ENCODE results near the gene TMEM140.

Gene TMEM140

DNA sequence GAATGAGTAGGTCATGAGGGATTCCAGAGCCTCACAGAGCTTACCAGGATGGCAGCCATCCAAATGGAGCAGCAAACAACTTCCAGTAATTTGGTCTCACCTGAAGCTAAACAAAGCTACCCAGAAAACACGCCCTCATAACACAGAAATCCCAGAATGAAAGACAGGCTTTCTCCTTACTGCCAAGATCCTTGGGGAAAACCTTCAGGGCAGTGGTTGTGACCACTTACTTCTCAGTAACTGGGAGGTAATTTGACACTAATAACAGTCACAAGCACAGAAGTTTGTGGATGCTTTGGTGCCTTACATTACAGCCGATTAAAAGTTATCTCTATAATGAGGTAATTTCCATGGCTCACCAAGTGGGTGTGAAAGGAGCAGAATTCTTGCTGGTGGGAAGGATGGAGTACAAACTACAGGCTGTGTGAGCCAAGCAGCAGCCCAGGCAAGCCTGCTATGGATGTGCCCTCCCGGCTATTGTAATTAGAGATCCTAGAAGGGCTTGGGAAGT lies 53.0 kb downstream of the TMEM140 start:
- ATAC-seq = 0 out of 3 replicates have a peak, but pooled peaks have one; percentile 24
- TF ChIP-seq ZFP30 (CRISPR knock-in tag; IDR thresholded peaks at IDR 0.05) (no peak), ZNF8 (CRISPR knock-in tag; IDR thresholded peaks at IDR 0.05) (no peak), ZC3H10 (CRISPR knock-in tag; IDR thresholded peaks at IDR 0.05) (no peak), ZNF70 (CRISPR knock-in tag; IDR thresholded peaks at IDR 0.05) (no peak)
- TF ChIP-seq, protein P1, sequence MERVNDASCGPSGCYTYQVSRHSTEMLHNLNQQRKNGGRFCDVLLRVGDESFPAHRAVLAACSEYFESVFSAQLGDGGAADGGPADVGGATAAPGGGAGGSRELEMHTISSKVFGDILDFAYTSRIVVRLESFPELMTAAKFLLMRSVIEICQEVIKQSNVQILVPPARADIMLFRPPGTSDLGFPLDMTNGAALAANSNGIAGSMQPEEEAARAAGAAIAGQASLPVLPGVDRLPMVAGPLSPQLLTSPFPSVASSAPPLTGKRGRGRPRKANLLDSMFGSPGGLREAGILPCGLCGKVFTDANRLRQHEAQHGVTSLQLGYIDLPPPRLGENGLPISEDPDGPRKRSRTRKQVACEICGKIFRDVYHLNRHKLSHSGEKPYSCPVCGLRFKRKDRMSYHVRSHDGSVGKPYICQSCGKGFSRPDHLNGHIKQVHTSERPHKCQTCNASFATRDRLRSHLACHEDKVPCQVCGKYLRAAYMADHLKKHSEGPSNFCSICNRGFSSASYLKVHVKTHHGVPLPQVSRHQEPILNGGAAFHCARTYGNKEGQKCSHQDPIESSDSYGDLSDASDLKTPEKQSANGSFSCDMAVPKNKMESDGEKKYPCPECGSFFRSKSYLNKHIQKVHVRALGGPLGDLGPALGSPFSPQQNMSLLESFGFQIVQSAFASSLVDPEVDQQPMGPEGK (CRISPR knock-in tag; IDR thresholded peaks at IDR 0.05; ENCODE audit: borderline replicate concordance) = no peak

DNA sequence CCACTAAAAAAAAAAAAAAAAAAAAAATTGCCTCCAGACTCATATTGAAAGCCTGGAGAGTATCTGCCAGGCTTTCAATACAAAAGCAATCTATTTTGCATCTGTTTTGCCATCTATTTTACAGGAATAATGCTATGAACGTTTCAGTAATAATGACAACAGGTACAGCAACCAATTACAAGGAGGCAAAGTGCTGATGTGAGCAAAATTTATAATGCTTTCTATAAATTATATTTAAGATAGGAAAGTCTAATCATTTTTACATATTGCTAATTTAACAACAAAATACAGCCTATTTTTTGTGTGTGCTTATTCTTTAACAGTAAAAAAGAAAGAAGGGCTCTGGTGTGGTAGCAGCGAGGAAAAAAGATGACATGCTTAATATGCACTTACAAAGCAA lies 53.5 kb downstream of the TMEM140 start:
- TF ChIP-seq ISL1 (CRISPR knock-in tag; IDR thresholded peaks at IDR 0.05) = no peak
- TF ChIP-seq, protein P1 (CRISPR knock-in tag; IDR thresholded peaks at IDR 0.05; ENCODE audit: borderline replicate concordance) = no peak
- no peak for ATAC-seq

DNA sequence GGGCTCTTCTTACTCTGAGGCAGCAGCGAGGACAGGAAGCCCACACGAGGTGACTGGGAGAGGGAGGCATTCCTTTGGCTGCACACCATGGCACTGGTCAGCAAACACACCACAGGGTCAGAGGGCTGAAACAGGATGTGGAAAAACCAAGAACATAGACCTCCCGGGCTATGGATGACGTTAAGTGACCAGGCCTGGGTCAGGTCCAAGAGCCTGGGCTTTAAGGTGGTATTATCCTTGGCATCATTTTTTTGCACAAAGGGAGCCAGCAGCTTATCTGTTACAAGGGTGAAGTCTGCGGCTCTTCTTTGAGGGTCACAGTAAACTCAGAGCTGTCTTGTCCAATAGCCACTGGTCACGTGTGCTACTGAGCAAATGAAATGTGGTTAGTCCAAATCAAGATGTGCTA lies 56.5 kb downstream of the TMEM140 start:
- no peak for ATAC-seq

DNA sequence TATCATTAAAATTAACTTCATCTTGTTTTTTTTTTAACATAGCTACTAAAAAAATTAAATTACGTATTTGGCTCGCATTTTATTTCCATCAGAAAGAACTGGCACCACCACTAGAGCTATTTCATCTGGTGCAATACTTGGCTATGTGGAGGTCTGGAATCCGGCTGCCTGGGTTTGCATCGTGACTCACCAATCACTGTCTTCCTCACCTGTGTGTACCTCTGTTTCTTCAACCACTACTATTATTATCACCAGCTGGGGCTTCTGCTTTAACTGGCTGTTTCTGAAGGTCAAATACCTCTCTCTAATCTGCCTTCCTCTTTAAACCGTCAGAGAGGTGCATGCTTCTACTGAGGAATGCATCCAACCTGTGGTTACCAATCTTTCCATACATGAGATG lies 57.0 kb downstream of the TMEM140 start:
- ATAC-seq = no peak
- TF ChIP-seq, protein P1 (CRISPR knock-in tag; IDR thresholded peaks at IDR 0.05; ENCODE audit: borderline replicate concordance) = no peak

More for the DNA sequence above, 56.5 kb downstream of the TMEM140 start:
- TF ChIP-seq PPARA (CRISPR knock-in tag; IDR thresholded peaks at IDR 0.05; ENCODE audit: borderline replicate concordance) (no peak), ESRRG (CRISPR knock-in tag; IDR thresholded peaks at IDR 0.05) (no peak), BACH2 (CRISPR knock-in tag; IDR thresholded peaks at IDR 0.05; ENCODE audit: borderline replicate concordance) (no peak), ZNF70 (CRISPR knock-in tag; IDR thresholded peaks at IDR 0.05) (no peak), SNAI2 (CRISPR knock-in tag; IDR thresholded peaks at IDR 0.05) (no peak), ZNF565 (CRISPR knock-in tag; conservative IDR thresholded peaks at IDR 0.05; ENCODE audit: low read depth) (no peak), ZFP30 (CRISPR knock-in tag; IDR thresholded peaks at IDR 0.05) (no peak), CSDC2 (CRISPR knock-in tag; IDR thresholded peaks at IDR 0.05) (no peak), ZFP3 (CRISPR knock-in tag; IDR thresholded peaks at IDR 0.05) (no peak), TOX (CRISPR knock-in tag; IDR thresholded peaks at IDR 0.05; ENCODE audit: borderline replicate concordance) (no peak), ZNF8 (CRISPR knock-in tag; IDR thresholded peaks at IDR 0.05) (no peak), TCF4 (CRISPR knock-in tag; IDR thresholded peaks at IDR 0.05; ENCODE audit: borderline replicate concordance) (no peak)
- TF ChIP-seq, protein P2, sequence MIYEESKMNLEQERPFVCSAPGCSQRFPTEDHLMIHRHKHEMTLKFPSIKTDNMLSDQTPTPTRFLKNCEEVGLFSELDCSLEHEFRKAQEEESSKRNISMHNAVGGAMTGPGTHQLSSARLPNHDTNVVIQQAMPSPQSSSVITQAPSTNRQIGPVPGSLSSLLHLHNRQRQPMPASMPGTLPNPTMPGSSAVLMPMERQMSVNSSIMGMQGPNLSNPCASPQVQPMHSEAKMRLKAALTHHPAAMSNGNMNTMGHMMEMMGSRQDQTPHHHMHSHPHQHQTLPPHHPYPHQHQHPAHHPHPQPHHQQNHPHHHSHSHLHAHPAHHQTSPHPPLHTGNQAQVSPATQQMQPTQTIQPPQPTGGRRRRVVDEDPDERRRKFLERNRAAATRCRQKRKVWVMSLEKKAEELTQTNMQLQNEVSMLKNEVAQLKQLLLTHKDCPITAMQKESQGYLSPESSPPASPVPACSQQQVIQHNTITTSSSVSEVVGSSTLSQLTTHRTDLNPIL (CRISPR knock-in tag; IDR thresholded peaks at IDR 0.05; ENCODE audit: low read depth) = no peak

DNA sequence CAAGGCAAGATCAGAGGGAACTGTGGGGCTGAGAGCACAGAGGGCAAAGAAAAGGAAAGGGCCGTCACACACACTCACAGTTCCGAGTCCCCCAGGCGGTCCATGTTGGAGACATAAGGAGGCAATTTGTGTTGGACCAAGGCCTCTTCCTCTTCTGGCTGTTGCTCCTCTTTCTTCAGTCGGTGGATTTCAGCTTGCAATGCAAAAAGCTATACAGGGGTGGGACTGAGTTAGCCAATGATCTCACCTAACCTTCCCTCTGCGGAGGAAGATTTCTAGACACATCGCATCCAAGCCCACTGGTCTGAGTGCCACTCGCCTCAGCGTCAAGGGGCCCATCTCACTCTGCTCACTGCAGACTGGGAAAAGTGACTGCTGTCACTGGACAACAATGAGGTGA lies 58.0 kb downstream of the TMEM140 start:
- ATAC-seq = no peak
- TF ChIP-seq PPARA (CRISPR knock-in tag; IDR thresholded peaks at IDR 0.05; ENCODE audit: borderline replicate concordance) (no peak), ZNF8 (CRISPR knock-in tag; IDR thresholded peaks at IDR 0.05) (no peak), BACH2 (CRISPR knock-in tag; IDR thresholded peaks at IDR 0.05; ENCODE audit: borderline replicate concordance) (no peak), SNAI2 (CRISPR knock-in tag; IDR thresholded peaks at IDR 0.05) (no peak), OSR1 (CRISPR knock-in tag; IDR thresholded peaks at IDR 0.05) (no peak), ESRRG (CRISPR knock-in tag; IDR thresholded peaks at IDR 0.05) (no peak), ZNF565 (CRISPR knock-in tag; conservative IDR thresholded peaks at IDR 0.05; ENCODE audit: low read depth) (no peak), ZFP30 (CRISPR knock-in tag; IDR thresholded peaks at IDR 0.05) (no peak), ISL1 (CRISPR knock-in tag; IDR thresholded peaks at IDR 0.05) (no peak)
- TF ChIP-seq, protein P1 (CRISPR knock-in tag; IDR thresholded peaks at IDR 0.05; ENCODE audit: borderline replicate concordance) = no peak
- TF ChIP-seq, protein P3, sequence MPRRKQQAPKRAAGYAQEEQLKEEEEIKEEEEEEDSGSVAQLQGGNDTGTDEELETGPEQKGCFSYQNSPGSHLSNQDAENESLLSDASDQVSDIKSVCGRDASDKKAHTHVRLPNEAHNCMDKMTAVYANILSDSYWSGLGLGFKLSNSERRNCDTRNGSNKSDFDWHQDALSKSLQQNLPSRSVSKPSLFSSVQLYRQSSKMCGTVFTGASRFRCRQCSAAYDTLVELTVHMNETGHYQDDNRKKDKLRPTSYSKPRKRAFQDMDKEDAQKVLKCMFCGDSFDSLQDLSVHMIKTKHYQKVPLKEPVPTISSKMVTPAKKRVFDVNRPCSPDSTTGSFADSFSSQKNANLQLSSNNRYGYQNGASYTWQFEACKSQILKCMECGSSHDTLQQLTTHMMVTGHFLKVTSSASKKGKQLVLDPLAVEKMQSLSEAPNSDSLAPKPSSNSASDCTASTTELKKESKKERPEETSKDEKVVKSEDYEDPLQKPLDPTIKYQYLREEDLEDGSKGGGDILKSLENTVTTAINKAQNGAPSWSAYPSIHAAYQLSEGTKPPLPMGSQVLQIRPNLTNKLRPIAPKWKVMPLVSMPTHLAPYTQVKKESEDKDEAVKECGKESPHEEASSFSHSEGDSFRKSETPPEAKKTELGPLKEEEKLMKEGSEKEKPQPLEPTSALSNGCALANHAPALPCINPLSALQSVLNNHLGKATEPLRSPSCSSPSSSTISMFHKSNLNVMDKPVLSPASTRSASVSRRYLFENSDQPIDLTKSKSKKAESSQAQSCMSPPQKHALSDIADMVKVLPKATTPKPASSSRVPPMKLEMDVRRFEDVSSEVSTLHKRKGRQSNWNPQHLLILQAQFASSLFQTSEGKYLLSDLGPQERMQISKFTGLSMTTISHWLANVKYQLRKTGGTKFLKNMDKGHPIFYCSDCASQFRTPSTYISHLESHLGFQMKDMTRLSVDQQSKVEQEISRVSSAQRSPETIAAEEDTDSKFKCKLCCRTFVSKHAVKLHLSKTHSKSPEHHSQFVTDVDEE (CRISPR knock-in tag; IDR thresholded peaks at IDR 0.05) = no peak
- TF ChIP-seq, protein P2 (CRISPR knock-in tag; IDR thresholded peaks at IDR 0.05; ENCODE audit: low read depth) = no peak
